Measurements from ENCODE around the gene AVPR1A.
"Not testable (repeated sequence)": the region's sequence is repeated elsewhere in the genome, so short reads cannot be mapped to it uniquely, and the experiment has no call there.

AVPR1A gene

DNA sequence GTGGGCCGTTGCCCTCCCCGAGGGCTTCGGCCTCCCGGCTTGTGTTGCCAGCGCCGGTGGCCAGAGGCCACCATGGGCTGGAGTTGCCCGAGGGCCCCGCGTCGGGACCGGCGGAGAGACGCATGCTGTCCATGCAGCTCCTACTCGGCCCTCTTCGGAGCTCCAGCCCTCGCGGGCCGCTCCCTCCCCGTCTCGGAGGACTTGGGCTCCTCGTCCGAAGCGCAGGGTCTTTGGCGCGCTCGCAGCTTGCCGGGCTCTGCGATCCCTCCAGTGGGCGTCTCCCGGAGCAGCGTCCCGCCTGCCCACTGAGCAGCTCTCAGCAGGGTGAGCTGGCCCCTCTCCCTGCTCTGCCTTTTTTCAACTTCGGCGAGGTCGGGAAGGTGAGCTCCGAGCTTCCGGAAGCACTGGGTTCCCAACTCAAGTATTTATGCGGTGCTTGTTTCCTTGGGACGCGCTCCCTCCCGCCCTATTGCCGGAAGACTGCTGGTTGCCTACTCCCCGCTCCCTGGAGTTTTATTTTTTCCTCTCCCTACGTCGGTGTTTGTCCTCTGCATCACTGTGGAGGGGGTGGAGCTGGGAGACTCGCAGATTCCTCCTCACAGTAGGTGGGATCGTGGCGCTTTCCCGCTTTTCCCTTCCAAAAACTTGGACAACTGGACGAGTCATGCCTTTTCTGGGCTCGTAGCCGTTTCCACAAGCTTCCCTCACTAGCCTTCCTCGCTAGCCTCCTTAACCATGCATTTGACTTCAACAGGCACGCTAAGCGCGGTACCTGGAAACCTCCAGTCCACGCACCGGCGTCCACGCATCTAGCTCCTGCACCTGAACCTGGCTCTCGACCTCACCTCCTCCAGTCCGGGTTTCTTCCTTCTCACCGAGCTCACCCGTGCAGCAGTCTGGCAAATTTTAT is at the start of gene AVPR1A:
Gene AVPR1A (minus strand): TSS at position 489 of the 910 bp plus-strand sequence. CDS start 365 bp downstream, at position 124.
- DNase-seq (ENCODE audit: low read depth in 2 of 2), result no peak

DNA sequence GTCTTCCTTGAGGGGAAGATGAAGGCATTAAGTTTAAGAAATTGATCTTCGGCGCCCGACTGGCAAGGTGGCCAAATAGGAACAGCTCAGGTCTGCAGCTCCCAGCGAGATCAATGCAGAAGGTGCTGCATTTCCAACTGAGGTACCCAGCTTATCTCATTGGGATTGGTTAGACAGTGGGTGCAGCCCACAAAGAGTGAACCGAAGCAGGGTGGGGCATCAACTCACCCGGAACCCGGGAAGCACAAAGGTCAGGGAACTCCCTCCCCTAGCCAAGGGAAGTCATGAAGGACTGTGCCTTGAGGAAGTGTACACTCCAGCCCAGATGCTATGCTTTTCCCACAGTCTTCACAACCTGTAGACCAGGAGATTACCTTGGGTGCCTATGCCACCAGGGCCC is 45.2 kb upstream of the AVPR1A start:
- DNase-seq (ENCODE audit: low read depth in 2 of 2), result no peak

DNA sequence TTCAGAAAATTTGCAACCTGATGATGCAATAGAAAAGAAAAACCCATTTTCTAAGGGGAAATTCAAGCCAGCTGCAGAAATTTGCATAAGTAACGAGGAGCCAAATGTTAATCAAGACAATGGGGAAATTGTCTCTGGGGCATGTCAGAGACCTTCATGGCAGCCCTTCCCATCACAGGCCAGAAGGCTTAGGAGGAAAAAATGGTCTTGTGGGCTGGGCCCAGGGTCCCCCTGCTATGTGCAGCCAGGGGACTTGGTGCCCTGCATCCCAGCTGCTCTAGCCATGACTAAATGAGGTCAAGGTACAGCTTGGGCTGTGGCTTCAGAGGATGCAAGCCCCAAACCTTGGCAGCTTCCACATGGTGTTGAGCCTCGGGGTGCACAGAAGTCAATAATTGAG is 28.2 kb upstream of the AVPR1A start:
- no peak for DNase-seq (ENCODE audit: low read depth in 2 of 2)

DNA sequence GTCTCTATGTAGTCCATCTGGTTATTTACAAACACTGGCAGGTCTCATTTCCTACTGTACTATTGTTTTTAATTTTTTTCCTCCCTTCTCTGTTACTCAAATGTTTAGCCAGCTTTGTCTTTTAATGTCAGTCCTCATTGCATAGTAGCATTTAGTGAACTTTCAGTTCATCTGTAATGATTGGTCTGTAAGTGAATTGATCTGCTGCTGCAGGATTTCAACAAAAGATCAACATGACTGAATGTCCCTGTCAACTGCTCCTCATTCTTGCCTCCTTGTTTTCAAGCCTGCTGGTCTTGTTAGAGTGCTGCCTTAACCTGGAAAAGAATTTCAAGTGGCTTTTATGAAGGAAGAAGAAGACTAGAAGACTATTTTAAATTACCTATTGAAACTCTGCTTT is 19.3 kb upstream of the AVPR1A start:
- no peak for DNase-seq (ENCODE audit: low read depth in 2 of 2)

DNA sequence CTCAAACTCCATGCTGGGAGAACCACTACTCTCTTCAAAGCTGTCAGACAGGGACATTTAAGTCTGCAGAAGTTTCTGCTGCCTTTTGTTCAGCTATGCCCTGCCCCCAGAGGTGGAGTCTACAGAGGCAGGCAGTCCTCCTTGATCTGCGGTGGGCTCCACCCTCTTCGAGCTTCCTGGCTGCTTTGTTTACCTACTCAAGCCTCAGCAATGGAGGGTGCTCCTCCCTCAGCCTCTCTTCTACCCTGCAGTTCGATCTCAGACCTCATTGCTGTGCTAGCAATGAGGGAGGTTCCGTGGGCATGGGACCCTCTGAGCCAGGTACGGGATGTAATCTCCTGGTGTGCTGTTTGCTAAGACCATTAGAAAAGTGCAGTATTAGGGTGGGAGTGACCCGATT is 16.7 kb upstream of the AVPR1A start:
- DNase-seq (ENCODE audit: low read depth in 2 of 2), result not testable (repeated sequence)

DNA sequence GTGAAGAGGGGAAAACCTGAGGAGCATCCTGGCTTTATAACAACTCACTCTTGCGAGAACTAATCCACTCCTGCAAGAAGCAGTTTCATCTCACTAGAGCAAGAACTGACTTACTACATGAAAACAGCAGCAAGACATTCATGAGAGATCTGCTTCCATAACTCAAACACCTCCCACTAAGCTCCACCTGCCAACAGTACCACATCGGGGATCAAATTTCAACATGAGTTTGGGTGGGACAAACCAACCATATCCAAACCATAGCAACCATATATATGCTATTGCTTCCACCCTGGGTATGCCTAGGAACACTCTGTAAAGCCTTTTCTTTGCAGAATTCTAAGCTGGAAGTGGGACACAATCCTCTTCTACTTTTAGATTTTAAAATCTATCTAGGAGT is 13.9 kb upstream of the AVPR1A start:
- no peak for DNase-seq (ENCODE audit: low read depth in 2 of 2)

DNA sequence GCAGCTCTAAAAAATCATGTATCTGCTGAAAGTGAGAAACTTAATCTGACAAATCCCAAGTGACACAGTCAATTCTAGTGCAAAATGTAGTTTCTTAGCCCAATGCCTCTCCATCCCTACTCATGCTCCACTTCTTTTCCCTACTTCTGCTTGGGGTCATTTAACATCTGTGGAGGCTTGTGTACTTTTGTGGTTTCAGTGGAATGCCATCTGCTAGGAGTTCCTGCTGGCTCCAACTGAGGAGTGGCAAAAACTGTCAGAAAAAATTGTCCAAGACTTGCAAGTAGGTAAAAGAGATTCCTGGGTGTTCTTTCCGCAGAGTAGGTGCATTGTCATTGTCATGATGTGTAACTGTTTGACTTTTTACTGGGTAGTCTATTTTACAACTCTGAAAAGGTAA is 12.5 kb upstream of the AVPR1A start:
- DNase-seq (ENCODE audit: low read depth in 2 of 2), result no peak

DNA sequence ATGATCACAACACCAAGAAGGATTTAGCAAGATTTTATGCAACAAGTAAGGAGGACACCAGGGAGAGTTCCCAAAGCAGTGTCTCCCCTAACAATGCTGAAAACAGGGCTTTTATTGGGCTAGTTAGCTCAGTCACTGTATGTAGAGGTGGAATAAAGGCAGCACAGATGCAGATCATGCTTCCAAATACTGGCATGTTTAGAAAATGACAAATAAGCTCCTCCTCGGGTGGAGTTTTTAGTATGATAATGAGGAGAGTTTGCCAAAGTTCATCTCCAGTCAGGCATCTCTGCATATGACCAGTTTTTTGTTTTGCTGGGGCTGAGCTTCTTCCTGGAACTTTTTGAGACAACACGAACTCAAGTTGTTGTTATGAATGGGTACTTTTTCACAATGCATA is 4.4 kb upstream of the AVPR1A start:
- DNase-seq (ENCODE audit: low read depth in 2 of 2), result no peak

DNA sequence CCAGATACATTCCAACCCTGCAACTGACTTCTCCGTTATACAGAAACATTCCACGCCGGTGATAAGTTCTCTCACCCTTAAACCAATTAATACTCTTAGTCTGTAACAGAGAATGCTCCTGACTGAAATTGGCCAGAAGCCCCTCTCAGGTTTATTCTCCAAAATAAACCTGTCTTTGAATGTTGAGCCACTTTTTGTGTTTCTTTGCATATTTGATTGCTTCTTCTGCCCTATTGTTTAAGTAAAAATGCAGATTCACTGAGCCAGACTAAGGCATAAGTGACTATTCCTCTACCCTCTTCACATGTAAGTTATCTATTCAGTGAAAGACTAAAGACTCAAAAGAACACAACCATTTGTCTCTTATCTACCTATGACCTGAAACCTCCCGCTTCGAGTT is 3.6 kb upstream of the AVPR1A start:
- DNase-seq (ENCODE audit: low read depth in 2 of 2), result no peak

DNA sequence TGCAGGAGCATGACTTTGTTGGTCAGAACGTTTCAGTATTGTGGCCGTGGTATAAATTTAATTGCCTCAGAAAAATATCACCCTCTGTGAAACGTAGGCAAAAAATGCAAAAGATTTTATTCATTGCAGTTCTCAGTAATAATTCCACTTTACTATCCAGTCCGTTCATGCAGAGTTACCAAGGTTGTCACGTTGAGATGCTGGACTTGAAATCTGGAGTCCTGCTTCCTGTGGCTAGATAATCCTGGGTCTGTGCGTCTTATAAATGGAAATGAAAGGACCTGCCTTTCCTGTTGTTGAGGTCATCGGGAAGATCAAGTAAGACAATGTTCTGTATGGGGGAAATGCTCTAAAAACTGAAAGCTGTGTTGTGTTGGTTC is 1.3 kb upstream of the AVPR1A start:
- no peak for DNase-seq (ENCODE audit: low read depth in 2 of 2)

DNA sequence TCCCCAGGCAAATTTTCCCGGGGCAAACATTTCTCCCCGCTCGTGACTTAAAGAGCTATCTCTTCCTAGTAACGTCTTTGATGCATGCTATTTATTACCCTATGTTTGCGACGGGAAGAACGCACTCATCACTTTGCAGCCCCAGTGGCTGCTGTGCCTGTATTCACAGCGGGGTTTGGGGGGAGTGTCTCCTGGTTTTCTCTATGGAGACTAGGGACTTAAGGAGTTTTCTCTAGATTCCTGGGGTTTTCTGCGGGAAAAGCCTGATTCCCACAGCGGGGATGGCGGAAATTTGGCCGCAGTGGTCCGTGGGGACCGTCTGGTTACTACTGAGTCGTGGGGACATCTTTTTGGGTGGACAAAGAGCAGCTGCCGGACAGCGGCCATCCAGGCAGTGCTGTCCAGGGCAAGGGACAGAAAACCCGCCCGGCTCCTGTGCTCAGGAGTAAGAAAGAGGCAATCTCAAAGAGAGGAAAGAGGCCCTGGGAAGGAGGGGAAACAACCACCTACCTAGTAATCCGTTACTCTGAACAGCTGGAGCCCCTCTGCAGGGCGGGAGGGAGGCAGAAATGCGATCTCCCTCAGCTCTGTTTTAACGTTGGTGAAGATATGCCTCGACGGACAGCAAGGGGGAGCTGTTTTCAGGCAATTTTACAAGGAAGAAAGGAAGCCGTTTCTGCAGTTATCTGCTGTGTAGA is 771 bp upstream of the AVPR1A start:
- DNase-seq (ENCODE audit: low read depth in 2 of 2), result no peak

DNA sequence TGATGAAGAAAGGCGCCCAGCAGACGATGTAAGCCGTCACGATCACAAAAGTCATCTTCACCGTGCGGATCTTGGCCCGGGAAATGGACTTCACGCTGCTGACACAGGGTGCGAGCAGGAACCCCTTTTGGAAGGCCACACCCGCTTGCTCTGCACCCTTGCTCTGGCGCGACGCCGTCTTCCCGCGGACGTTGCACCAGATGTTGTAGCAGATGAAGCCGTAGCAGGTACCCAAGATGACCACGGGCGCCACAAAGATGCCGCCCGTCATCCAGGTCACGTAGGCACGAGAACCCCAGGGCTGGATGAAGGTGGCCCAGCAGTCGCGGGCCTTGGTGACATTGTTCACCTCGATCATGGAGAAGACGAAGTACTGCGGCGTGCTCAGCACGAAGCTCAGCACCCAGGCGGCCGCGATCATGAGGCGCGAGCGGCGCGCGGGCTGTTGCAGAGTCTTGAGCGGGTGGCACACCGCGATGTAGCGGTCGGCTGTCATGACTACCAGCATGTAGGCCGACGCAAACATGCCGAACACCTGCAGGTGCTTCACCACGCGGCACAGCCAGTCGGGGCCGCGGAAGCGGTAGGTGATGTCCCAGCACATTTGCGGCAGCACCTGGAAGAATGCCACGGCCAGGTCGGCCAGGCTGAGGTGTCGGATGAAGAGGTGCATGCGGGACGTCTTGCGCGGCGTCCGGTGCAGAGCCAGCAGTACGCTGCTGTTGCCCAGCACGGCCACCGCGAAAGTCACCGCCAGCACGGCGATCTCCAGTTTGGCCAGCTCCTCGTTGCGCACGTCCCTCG is 890 bp downstream of the AVPR1A start:
- DNase-seq (ENCODE audit: low read depth in 2 of 2), result no peak

DNA sequence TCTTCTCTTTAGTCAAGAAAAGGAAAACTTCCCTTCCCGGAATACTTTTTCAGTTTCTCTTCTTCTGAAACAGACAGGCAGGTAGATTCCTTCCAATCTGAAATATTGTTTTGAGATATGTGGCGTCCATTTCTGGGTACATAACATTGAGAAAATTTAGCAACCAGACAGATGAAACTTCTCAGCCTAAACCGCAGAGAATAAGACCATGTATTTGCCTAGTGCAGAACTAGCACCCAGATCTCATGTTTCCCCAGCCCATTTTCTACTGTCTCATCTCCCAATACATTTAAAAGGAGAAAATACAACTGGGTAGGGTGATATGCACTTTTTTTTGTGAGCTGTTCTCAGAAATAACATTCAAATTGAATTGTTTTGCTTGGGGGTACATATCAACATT is 6.4 kb downstream of the AVPR1A start:
- no peak for DNase-seq (ENCODE audit: low read depth in 2 of 2)

DNA sequence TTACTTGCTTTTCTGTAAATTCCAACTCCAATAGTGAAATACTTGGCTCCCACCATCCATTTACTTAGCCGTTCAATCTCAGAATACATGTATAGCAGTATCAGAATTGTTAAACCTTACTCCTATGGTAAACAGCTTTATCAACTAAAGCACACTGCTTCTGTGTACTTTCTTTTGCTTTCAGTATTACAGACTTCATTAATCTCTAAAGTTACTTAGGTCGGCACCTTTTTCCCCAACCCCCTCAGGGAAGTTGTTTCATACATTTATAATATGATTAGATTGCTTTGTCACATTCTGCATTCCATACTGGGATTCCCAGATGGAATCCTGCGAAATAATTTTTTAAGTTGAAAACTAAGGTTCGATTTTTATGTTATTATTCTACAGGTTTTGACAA is 12.5 kb downstream of the AVPR1A start:
- DNase-seq (ENCODE audit: low read depth in 2 of 2), result no peak

DNA sequence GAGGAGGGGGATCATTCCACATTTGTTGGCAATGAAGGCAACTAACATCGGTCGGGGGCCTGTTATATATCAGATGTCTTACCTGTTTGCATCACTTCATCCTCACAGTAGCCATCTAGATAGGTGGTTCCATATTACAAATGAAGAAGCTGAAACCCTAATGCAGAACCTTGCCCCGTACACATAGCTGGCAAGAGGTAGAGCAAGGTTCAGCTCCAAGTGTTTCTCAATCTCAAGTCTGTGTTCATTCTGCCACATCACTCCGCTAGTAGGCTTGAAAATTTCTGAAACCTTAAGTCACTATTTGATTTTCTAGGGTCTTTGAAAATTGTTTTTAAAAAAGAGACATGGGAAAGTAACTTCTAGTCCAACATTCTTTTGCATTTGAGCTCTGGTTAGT is 17.0 kb downstream of the AVPR1A start:
- no peak for DNase-seq (ENCODE audit: low read depth in 2 of 2)

DNA sequence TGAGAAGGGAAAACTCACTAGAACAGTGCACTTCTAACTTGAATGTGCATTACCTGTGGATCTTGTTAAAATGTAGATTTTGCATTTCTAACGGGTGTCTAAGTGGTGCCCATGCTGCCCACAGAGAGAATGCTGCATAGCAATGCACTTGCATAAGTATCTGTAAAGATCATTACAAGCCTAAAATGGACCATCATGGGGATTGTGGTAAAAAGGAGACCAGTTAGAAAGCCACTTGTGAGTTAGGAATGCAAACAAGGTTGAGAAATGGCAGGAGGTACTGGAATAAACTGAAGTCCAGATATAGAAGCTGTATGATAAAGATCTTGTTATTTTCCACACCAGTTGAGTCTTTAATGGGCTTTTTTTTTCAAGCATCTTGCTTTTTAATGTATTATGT is 18.8 kb downstream of the AVPR1A start:
- DNase-seq (ENCODE audit: low read depth in 2 of 2), result no peak

DNA sequence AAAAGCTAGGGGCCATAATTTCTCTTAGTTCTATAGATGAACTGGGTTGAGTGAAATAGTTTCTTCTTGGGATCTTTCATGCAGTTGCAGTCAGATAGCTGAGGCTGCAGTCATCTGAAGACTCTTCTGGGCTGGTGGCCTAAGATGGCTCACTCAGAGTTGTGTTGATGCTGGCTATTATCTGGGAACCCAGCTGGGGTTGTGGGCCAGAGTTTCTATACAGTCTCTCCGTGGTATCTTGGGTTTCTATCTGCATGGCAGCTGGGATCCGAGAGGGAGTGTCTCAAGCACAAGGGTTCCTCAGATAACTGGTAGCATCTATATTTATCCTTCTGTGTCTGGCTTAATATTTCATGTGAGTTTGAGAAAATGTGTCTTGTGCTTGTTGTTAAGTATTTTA is 21.1 kb downstream of the AVPR1A start:
- DNase-seq (ENCODE audit: low read depth in 2 of 2), result no peak

DNA sequence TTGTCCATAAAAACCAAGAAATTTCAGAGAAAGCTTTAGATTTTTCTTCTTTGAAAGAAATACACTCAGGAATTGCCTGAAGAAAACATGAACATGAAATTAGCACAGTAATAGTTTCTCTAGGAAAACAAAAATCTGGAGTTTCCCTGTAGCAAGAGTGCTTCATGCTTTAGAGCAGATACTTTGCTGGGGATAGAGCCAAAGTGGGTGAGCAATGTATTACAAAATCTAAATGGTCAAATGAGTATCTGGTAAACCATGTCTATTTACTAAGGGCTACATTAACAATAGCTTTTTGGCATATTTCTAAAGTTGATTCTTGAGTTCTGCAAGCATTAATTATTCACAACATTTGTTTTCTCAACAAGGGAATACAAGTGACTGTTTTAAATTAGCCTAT is 26.2 kb downstream of the AVPR1A start:
- no peak for DNase-seq (ENCODE audit: low read depth in 2 of 2)

DNA sequence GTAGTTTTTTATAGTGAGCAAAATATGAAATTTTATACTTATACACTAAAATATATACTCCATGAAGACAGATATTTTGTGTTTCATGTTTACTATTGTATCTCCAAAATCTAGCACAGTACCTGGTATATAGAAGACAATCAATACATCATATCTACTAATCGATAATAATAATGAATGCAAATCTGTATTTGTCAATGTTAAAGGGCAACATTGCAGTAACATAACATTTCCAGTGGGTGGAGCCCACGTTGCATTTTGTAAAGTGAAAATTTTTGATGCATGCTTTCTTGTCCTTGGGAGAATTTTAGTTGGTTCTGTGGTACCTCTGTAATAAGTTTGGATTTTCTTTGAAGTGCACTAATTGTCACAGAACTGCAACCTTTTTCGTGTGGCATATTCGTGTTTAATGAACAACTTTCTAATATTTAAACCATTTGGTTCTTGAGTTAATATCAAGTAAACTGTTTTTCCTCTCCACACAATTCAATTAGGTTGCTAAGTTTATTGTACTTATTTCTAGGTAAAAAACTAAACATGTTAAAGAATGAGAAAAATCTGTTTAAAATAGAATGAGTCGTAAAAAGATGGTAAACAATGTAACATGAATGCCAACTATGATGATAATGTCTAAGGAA is 47.4 kb downstream of the AVPR1A start:
- no peak for DNase-seq (ENCODE audit: low read depth in 2 of 2)

DNA sequence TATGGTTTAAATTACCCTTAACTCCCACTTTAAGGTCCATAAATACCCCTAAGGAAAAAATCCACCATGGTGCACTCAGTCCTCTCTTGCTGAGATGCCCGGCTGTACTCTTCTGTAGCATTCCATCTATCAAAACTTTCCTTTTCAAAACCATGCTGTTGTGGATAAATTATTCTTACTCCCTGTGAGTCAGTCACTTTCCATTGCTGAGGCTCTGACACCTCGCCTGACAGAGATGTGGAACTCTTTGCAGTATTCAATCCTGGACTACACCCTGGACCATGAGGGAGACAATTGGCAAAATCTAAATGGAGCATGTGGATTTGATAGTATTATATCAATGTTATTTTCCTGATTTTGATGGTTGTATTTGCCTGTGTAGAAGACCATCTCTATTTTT is 49.1 kb downstream of the AVPR1A start:
- no peak for DNase-seq (ENCODE audit: low read depth in 2 of 2)

DNA sequence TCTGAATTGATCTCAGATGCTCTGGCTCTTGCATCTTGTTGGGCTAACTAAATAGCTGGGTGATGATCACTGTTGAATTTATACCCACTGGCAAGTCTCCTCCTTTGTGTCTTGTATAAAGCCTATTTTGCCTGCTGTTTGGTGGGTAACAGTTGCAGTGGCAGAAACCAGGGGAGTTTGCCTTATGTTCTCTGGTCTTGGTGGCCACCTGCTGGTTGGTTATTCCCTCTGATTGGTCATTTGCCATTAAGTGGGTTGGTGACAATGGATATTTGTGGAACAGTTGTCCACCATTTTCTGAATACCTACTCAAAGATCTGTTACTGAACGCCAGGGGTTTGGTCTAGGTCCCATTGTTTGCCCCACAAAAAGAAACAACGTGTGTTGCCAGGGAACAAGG is 52.1 kb downstream of the AVPR1A start:
- DNase-seq (ENCODE audit: low read depth in 2 of 2), result no peak

DNA sequence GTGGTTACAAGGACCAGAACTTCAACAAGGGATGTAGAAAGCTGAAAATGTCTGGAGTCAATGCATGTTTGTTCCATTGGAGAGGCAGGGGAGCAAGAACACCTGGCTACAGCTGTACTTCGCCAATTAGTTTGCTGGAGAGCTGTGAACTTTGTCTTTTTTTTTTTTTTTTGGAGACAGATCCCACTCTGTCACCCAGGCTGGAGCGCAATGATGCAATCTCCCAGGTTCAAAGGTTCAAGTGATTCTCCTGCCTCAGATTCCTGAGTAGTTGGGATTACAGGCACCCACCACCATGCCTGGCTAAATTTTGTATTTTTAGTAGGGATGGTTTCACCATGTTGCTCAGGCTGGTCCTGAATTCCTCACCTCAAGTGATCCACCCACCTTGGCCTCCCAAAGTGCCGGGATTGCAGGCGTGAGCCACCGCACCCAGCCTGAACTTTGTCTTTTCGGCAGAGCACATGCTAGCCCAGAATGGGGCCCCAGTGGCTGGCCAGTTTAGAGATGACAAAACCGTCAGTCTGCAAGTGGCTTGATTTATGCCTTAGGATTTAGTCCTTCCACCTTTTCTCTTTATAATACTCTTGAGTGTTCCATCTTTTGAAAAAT is 55.5 kb downstream of the AVPR1A start:
- DNase-seq (ENCODE audit: low read depth in 2 of 2), result no peak
